K562 (cell line): ENCODE results near the gene ANXA7. TPM values are rescaled to one million over a fixed set of nuclear protein-coding genes. Genes with fewer than 3 reads are reported as not detected.

Source experiments
- CHD1 ChIP-seq: fragments of 200-600 bp; sonication (generic); IDR thresholded peaks from one replicate; pipeline ENCODE4 v1.6.1; 2012; ENCODE audit warnings: mild to moderate bottlenecking, moderate library complexity, low read length, inconsistent platforms
- DDX20 ChIP-seq: fragments of 450-650 bp; IDR thresholded peaks from 2 replicates; pipeline ENCODE4 v1.6.1; 2016; ENCODE audit warnings: missing genetic modification characterization, low read depth, mild to moderate bottlenecking, missing compliant biosample characterization, moderate library complexity
- HMG20B ChIP-seq: fragments of 250-450 bp; sonication (Bioruptor Pico); IDR thresholded peaks from 2 replicates; pipeline ENCODE4 v1.5.0; 2021; ENCODE audit warnings: mild to moderate bottlenecking
- KAT8 ChIP-seq: fragments of 450-650 bp; IDR thresholded peaks from 2 replicates; pipeline ENCODE4 v1.6.1; 2016; ENCODE audit warnings: low read depth, mild to moderate bottlenecking
- KDM2B ChIP-seq: fragments of 250-450 bp; sonication (Bioruptor Pico); IDR thresholded peaks from 2 replicates; pipeline ENCODE4 v1.8.0; 2021; ENCODE audit warnings: mild to moderate bottlenecking, moderate library complexity
- POU5F1 ChIP-seq: fragments of 150-350 bp; IDR thresholded peaks from 2 replicates; pipeline ENCODE4 v1.6.1; 2014; ENCODE audit warnings: borderline replicate concordance, low read length, low read depth, mild to moderate bottlenecking; ENCODE audit not compliant: partially characterized antibody
- SIN3A ChIP-seq, 2 experiments: fragments of 150-350 bp in 1 of 2; IDR thresholded peaks; 2 replicates each; pipeline ENCODE4 v1.6.1; 2011 to 2016; ENCODE audit warnings: borderline replicate concordance in 2 of 2, low read depth in 2 of 2, low read length in 2 of 2, mild to moderate bottlenecking in 2 of 2, moderate library complexity in 2 of 2; ENCODE audit not compliant: control insufficient read depth in 1 of 2
- TEAD4 ChIP-seq, 2 experiments: sonication (generic) in 1 of 2; formaldehyde crosslinking in 1 of 2; IDR thresholded peaks; 2 replicates each; pipeline versions ENCODE4 v1.6.1 to v1.8.0; 2012 to 2022; ENCODE audit warnings: borderline replicate concordance in 1 of 2, inconsistent platforms in 1 of 2, low read length in 1 of 2, mild to moderate bottlenecking in 1 of 2, missing genetic modification reagents in 1 of 2
- TOE1 ChIP-seq, 2 experiments: fragments of 450-650 bp in 1 of 2; sonication (generic) in 1 of 2; formaldehyde crosslinking in 1 of 2; IDR thresholded peaks; 2 replicates each; pipeline versions ENCODE4 v1.7.1 to v1.8.0; 2016 to 2022; ENCODE audit warnings: borderline replicate concordance in 2 of 2, mild to moderate bottlenecking in 2 of 2, antibody characterized with exemption in 1 of 2, inconsistent platforms in 1 of 2, low read depth in 1 of 2, missing genetic modification reagents in 1 of 2, moderate library complexity in 1 of 2
- ZC3H11A ChIP-seq: IDR thresholded peaks from 2 replicates; pipeline ENCODE4 v1.6.1; 2012; ENCODE audit warnings: low read depth, low read length, improper control_type of control experiment
- ZFP30 ChIP-seq: fragments of 250-450 bp; sonication (Bioruptor Pico); IDR thresholded peaks from 2 replicates; pipeline ENCODE4 v1.8.0; 2022; ENCODE audit warnings: moderate library complexity, mild to moderate bottlenecking, inconsistent platforms, borderline replicate concordance
- ZNF764 ChIP-seq: fragments of 250-450 bp; sonication (Bioruptor Pico); IDR thresholded peaks from 2 replicates; pipeline ENCODE4 v1.4.0; 2020; ENCODE audit warnings: low read depth, mild to moderate bottlenecking, moderate library complexity
- polyA plus RNA-seq, 8 experiments: library from polyadenylated mRNA; depleted of rRNA in 4 of 8; stranded (reverse) in 5 of 8; unstranded in 3 of 8; fragments of >200 nt; fragmentation: Nextera tagmentation in 2 of 8; fragmentation: Illumina TruSeq in 1 of 8; extraction: Ambion mirVana in 2 of 8; extraction: Trizol in 1 of 8; gene quantifications; 2 replicates each; pipeline versions ENCODE4 v1.2.1 to v1.2.3, GENCODE V29; 2011 to 2014; ENCODE audit warnings: inconsistent platforms in 1 of 8, missing spikeins in 1 of 8
- total RNA-seq, 7 experiments: library from RNA; depleted of rRNA in 6 of 7; stranded (reverse); fragments of >200 nt in 6 of 7; fragmentation: Illumina TruSeq in 2 of 7; extraction: Trizol in 2 of 7; gene quantifications; 2 replicates each; pipeline versions ENCODE4 v1.2.1 to v1.2.3, GENCODE V29; 2011 to 2021; ENCODE audit warnings: low replicate concordance in 1 of 7
- TF ChIP-seq, protein P1 (sequence below), 2 experiments: fragments of 450-650 bp; IDR thresholded peaks; 2 replicates each; pipeline ENCODE4 v1.6.1; 2018; ENCODE audit warnings: mild to moderate bottlenecking in 2 of 2, low read depth in 1 of 2; ENCODE audit not compliant: partially characterized antibody in 2 of 2
- TF ChIP-seq, protein P2 (sequence below): sonication (generic); formaldehyde crosslinking; IDR thresholded peaks from 2 replicates; pipeline ENCODE4 v1.8.0; 2022; ENCODE audit warnings: mild to moderate bottlenecking, missing genetic modification reagents, borderline replicate concordance
- TF ChIP-seq, protein P3 (sequence below), 2 experiments: fragments of 450-650 bp in 1 of 2; IDR thresholded peaks; 2 replicates each; pipeline ENCODE4 v1.6.1; 2011 to 2017; ENCODE audit warnings: low read depth in 2 of 2, antibody characterized with exemption in 1 of 2, borderline replicate concordance in 1 of 2, low read length in 1 of 2, mild to moderate bottlenecking in 1 of 2, mixed read lengths in 1 of 2; ENCODE audit not compliant: control insufficient read depth in 1 of 2

The ANXA7 gene
- total and polyA plus RNA-seq, 9 of the 15 experiments (the other 6 are each of a cell fraction or from before 2014, with no cell fraction given), result 81.6 to 157 (median 122) TPM

DNA sequence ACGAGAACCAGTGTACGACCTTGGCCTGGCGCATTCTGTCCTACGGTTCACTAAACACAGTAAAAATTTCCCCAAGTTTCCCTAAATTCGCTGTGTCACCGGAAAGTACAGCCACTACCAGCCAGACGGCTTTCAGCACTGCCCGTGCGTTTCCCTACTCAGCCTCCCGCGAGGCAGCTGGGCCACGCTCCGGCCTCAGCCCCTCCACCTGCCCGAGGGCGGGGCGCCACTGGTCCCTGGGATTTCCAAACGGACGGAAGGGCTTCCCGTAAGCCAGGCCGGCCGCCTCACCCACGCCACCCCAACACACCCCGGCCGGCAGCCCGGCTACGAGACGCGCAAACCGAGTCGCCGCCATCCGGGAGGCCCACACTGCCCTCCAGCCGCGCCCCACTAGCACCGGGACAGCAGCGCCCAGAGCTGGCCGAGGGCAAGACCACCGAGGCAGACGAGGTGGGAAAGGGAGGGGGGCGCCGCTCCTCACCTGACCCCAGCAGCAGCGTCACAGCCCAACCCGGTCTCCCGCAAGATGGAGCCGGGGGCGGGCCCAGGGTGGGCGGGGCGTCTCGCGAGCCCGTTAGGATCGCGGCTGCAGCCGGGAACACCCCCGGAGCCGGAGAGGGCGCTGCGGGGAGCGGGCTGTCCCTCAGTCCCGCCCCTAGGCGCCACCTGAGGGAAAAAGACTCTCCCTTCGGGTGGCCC, at the start of gene ANXA7 (continued):
- TF ChIP-seq, protein P1, sequence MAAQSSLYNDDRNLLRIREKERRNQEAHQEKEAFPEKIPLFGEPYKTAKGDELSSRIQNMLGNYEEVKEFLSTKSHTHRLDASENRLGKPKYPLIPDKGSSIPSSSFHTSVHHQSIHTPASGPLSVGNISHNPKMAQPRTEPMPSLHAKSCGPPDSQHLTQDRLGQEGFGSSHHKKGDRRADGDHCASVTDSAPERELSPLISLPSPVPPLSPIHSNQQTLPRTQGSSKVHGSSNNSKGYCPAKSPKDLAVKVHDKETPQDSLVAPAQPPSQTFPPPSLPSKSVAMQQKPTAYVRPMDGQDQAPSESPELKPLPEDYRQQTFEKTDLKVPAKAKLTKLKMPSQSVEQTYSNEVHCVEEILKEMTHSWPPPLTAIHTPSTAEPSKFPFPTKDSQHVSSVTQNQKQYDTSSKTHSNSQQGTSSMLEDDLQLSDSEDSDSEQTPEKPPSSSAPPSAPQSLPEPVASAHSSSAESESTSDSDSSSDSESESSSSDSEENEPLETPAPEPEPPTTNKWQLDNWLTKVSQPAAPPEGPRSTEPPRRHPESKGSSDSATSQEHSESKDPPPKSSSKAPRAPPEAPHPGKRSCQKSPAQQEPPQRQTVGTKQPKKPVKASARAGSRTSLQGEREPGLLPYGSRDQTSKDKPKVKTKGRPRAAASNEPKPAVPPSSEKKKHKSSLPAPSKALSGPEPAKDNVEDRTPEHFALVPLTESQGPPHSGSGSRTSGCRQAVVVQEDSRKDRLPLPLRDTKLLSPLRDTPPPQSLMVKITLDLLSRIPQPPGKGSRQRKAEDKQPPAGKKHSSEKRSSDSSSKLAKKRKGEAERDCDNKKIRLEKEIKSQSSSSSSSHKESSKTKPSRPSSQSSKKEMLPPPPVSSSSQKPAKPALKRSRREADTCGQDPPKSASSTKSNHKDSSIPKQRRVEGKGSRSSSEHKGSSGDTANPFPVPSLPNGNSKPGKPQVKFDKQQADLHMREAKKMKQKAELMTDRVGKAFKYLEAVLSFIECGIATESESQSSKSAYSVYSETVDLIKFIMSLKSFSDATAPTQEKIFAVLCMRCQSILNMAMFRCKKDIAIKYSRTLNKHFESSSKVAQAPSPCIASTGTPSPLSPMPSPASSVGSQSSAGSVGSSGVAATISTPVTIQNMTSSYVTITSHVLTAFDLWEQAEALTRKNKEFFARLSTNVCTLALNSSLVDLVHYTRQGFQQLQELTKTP (IDR thresholded peaks at IDR 0.05; ENCODE audit: low read depth in 1 of 2, partially characterized antibody in 2 of 2), result peak in 1 of 2 experiments; percentile 42
- TF ChIP-seq POU5F1 (no peak), SIN3A (IDR thresholded peaks at IDR 0.05; ENCODE audit: borderline replicate concordance in 2 of 2, control insufficient read depth in 1 of 2, low read depth in 2 of 2, low read length in 2 of 2) (peak; percentile 64 to 80; a peak in 2 of 4 replicates), KDM2B (no peak), ZNF764 (no peak), DDX20 (tag) (no peak), TEAD4 (IDR thresholded peaks at IDR 0.05; ENCODE audit: low read length) (no peak; the same call in 1 of the 2 replicates), TEAD4 (CRISPR knock-in tag; IDR thresholded peaks at IDR 0.05; ENCODE audit: borderline replicate concordance) (peak; percentile 81; the same call in 1 of the 2 replicates), CHD1 (peak; percentile 45), HMG20B (no peak), ZC3H11A (no peak), KAT8 (no peak), TOE1 (IDR thresholded peaks at IDR 0.05; ENCODE audit: borderline replicate concordance) (peak; percentile 75), TOE1 (CRISPR knock-in tag; IDR thresholded peaks at IDR 0.05; ENCODE audit: borderline replicate concordance, low read depth) (no peak; the same call in 1 of the 2 replicates), ZFP30 (CRISPR knock-in tag) (no peak)
- TF ChIP-seq, protein P2, sequence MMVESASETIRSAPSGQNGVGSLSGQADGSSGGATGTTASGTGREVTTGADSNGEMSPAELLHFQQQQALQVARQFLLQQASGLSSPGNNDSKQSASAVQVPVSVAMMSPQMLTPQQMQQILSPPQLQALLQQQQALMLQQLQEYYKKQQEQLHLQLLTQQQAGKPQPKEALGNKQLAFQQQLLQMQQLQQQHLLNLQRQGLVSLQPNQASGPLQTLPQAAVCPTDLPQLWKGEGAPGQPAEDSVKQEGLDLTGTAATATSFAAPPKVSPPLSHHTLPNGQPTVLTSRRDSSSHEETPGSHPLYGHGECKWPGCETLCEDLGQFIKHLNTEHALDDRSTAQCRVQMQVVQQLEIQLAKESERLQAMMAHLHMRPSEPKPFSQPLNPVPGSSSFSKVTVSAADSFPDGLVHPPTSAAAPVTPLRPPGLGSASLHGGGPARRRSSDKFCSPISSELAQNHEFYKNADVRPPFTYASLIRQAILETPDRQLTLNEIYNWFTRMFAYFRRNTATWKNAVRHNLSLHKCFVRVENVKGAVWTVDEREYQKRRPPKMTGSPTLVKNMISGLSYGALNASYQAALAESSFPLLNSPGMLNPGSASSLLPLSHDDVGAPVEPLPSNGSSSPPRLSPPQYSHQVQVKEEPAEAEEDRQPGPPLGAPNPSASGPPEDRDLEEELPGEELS (CRISPR knock-in tag), result no peak; the same call in 1 of the 2 replicates
- TF ChIP-seq, protein P3, sequence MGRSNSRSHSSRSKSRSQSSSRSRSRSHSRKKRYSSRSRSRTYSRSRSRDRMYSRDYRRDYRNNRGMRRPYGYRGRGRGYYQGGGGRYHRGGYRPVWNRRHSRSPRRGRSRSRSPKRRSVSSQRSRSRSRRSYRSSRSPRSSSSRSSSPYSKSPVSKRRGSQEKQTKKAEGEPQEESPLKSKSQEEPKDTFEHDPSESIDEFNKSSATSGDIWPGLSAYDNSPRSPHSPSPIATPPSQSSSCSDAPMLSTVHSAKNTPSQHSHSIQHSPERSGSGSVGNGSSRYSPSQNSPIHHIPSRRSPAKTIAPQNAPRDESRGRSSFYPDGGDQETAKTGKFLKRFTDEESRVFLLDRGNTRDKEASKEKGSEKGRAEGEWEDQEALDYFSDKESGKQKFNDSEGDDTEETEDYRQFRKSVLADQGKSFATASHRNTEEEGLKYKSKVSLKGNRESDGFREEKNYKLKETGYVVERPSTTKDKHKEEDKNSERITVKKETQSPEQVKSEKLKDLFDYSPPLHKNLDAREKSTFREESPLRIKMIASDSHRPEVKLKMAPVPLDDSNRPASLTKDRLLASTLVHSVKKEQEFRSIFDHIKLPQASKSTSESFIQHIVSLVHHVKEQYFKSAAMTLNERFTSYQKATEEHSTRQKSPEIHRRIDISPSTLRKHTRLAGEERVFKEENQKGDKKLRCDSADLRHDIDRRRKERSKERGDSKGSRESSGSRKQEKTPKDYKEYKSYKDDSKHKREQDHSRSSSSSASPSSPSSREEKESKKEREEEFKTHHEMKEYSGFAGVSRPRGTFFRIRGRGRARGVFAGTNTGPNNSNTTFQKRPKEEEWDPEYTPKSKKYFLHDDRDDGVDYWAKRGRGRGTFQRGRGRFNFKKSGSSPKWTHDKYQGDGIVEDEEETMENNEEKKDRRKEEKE (IDR thresholded peaks at IDR 0.05; ENCODE audit: borderline replicate concordance in 1 of 2, control insufficient read depth in 1 of 2, low read depth in 2 of 2, low read length in 1 of 2), result no peak
